B cell (primary cell): ENCODE results near the gene TMPRSS7.

ENCODE experiments used
- CTCF ChIP-seq: fragments of 200-600 bp; IDR thresholded peaks from one replicate; pipeline ENCODE4 v1.8.0; 2022; ENCODE audit warnings: antibody characterized with exemption, mild to moderate bottlenecking
- EZH2 ChIP-seq: IDR thresholded peaks from 2 replicates; pipeline ENCODE4 v1.6.1; 2012; ENCODE audit warnings: borderline replicate concordance, low read depth, mild to moderate bottlenecking, moderate library complexity, low read length; ENCODE audit not compliant: insufficient read depth, poor library complexity, severe bottlenecking

- TF ChIP-seq CTCF, result no peak
- TF ChIP-seq EZH2, result no peak
Observed at GRCh38 chr3:112003321-112004080, 31.0 kb upstream of the TMPRSS7 start.
